Measurements from ENCODE around the gene TIMD4. TPM values are rescaled to one million over a fixed set of nuclear protein-coding genes. Genes with fewer than 3 reads are reported as not detected.

Gene TIMD4
- total RNA-seq, 4 donors from 2014 or later, result 0.32 to 1.2 (median 0.83) TPM; not detected in 1

- no peaks in the 10 kb centered on the region for H3K9me3 ChIP-seq
- no peaks in the 10 kb centered on the region for H3K4me1 ChIP-seq
- H3K36me3 ChIP-seq, result no peaks in the 10 kb centered on the region
- no peaks in the 10 kb centered on the region for H3K27me3 ChIP-seq
- TF ChIP-seq POLR2A (IDR thresholded peaks at IDR 0.05; ENCODE audit: low read depth), result no peak
- no peak for TF ChIP-seq EP300 (IDR thresholded peaks at IDR 0.05)
- TF ChIP-seq CTCF (IDR thresholded peaks at IDR 0.05), result no peak
- H3K4me3 ChIP-seq, result no peak overlapping the region
- H3K27ac ChIP-seq (replicated peaks in 1 of 4), result no peak overlapping the region
- DNase-seq (ENCODE audit: extremely low spot score), result no peak
- intact Hi-C loops (cut with DNase I), result no loop called here
Observed at GRCh38 chr5:156956321-156956720, 6.7 kb downstream of the TIMD4 start.

- H3K9me3 ChIP-seq, result no peaks in the 10 kb centered on the region
- no peak overlapping the region for H3K4me3 ChIP-seq
- intact Hi-C loops (cut with DNase I), result no loop called here
- TF ChIP-seq EP300 (IDR thresholded peaks at IDR 0.05) (no peak), POLR2A (IDR thresholded peaks at IDR 0.05; ENCODE audit: low read depth) (no peak), CTCF (IDR thresholded peaks at IDR 0.05) (no peak), POLR2AphosphoS5 (IDR thresholded peaks at IDR 0.05) (no peak)
- H3K4me1 ChIP-seq, result no peaks in the 10 kb centered on the region
- WGBS, result 96% methylated on average over 13 of the region's 13 CpGs
- no peaks in the 10 kb centered on the region for H3K36me3 ChIP-seq
- no peak for DNase-seq (ENCODE audit: extremely low spot score)
- no peak overlapping the region for H3K27ac ChIP-seq (replicated peaks in 1 of 4)
- no peaks in the 10 kb centered on the region for H3K27me3 ChIP-seq
Observed at GRCh38 chr5:156951359-156951758, 11.7 kb downstream of the TIMD4 start.

DNA sequence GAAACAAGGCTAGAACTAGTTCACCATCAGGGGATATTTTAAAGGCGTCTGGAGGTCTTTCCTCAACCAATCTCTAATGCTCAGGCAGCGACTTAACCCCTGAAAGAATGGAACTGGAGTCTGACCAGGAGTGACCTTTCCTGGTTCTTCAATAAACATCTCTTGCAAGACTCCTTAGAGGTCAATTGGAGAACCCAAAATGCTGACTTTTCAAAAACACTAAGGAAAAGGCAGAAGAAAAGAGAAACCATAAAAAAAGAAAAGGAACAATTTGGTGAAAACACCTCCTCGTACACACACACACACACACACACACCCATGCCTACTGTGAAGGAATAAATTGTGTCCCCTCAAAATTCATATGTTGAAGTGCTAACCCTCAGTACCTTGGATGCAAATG, 12.3 kb downstream of the TIMD4 start:
- intact Hi-C loops (cut with DNase I), result no loop called here
- Histone ChIP-seq H3K4me3 (no peak overlapping the region), H3K4me1 (no peaks in the 10 kb centered on the region), H3K9me3 (no peaks in the 10 kb centered on the region), H3K36me3 (no peaks in the 10 kb centered on the region), H3K27ac (replicated peaks in 1 of 4) (no peak overlapping the region), H3K27me3 (no peaks in the 10 kb centered on the region)
- TF ChIP-seq POLR2A (IDR thresholded peaks at IDR 0.05; ENCODE audit: low read depth) (no peak), EP300 (IDR thresholded peaks at IDR 0.05) (no peak), POLR2AphosphoS5 (IDR thresholded peaks at IDR 0.05) (no peak), CTCF (IDR thresholded peaks at IDR 0.05) (no peak)
- WGBS, result 61% methylated on average over 3 of the region's 3 CpGs
- DNase-seq (ENCODE audit: extremely low spot score), result no peak

GRCh38 chr5:156949424-156949823, 13.6 kb downstream of the TIMD4 start:
- H3K27ac ChIP-seq (replicated peaks in 1 of 4), result no peak overlapping the region
- H3K36me3 ChIP-seq, result no peaks in the 10 kb centered on the region
- H3K9me3 ChIP-seq, result no peaks in the 10 kb centered on the region
- H3K27me3 ChIP-seq, result no peaks in the 10 kb centered on the region
- no peak overlapping the region for H3K4me3 ChIP-seq
- TF ChIP-seq CTCF (IDR thresholded peaks at IDR 0.05), result no peak
- TF ChIP-seq POLR2A (IDR thresholded peaks at IDR 0.05; ENCODE audit: low read depth), result no peak
- no peak for TF ChIP-seq POLR2AphosphoS5 (IDR thresholded peaks at IDR 0.05)
- TF ChIP-seq EP300 (IDR thresholded peaks at IDR 0.05), result no peak
- no peak for DNase-seq (ENCODE audit: extremely low spot score)
- intact Hi-C loops (cut with DNase I), result no loop called here
- H3K4me1 ChIP-seq, result no peaks in the 10 kb centered on the region

GRCh38 chr5:156947925-156948324, 15.1 kb downstream of the TIMD4 start:
- WGBS, result 74% methylated on average over 3 of the region's 3 CpGs
- no peaks in the 10 kb centered on the region for H3K27me3 ChIP-seq
- no peak for TF ChIP-seq CTCF (IDR thresholded peaks at IDR 0.05)
- TF ChIP-seq EP300 (IDR thresholded peaks at IDR 0.05), result no peak
- TF ChIP-seq POLR2AphosphoS5 (IDR thresholded peaks at IDR 0.05), result no peak
- no peak for TF ChIP-seq POLR2A (IDR thresholded peaks at IDR 0.05; ENCODE audit: low read depth)
- DNase-seq (ENCODE audit: extremely low spot score), result no peak
- H3K36me3 ChIP-seq, result no peaks in the 10 kb centered on the region
- H3K4me3 ChIP-seq, result no peak overlapping the region
- no peaks in the 10 kb centered on the region for H3K4me1 ChIP-seq
- no peaks in the 10 kb centered on the region for H3K9me3 ChIP-seq
- no peak overlapping the region for H3K27ac ChIP-seq (replicated peaks in 1 of 4)
- intact Hi-C loops (cut with DNase I), result no loop called here

Measured in esophagus muscularis mucosa (tissue), 4 donors.